WTC11 (cell line): Measurements from ENCODE around the gene MRGPRF. TPM values are rescaled to one million over a fixed set of nuclear protein-coding genes. Genes with fewer than 3 reads are reported as not detected.

Experiments used
- ATAC-seq: fragments of 200-7000 bp; cut with Tn5 transposase; 2 replicates; pipeline ENCODE4 v1.10.0; 2021; ENCODE audit warnings: mild to moderate bottlenecking, moderate library complexity
- CTCF ChIA-PET: fragments of 300-600 bp; sonication (Branson Sonifier 250); formaldehyde crosslinking; loops from one replicate; lab custom pipeline; 2021; ENCODE audit warnings: antibody characterized with exemption; lab: Charles Lee
- POLR2A ChIA-PET: fragments of 350-600 bp; sonication (Branson Sonifier 250); formaldehyde crosslinking; loops from one replicate; lab custom pipeline; 2021; ENCODE audit warnings: antibody characterized with exemption; lab: Charles Lee
- DNase-seq: peaks from one replicate; pipeline ENCODE4 v3.0.0; 2021; ENCODE audit warnings: low spot score
- H3K27ac Mint-ChIP-seq: 2 replicates; pipeline ENCODE4 v1.8.0; 2021; ENCODE audit warnings: mixed read lengths
- H3K27me3 Mint-ChIP-seq: 2 replicates; pipeline ENCODE4 v1.8.0; 2021; ENCODE audit warnings: low read depth, mild to moderate bottlenecking, moderate library complexity, mixed read lengths
- H3K36me3 Mint-ChIP-seq: 2 replicates; pipeline ENCODE4 v1.8.0; 2021; ENCODE audit warnings: mixed read lengths
- H3K4me1 Mint-ChIP-seq: 2 replicates; pipeline ENCODE4 v1.8.0; 2022; ENCODE audit warnings: mixed read lengths
- H3K4me3 Mint-ChIP-seq: 2 replicates; pipeline ENCODE4 v1.8.0; 2021; ENCODE audit warnings: mild to moderate bottlenecking, moderate library complexity, mixed read lengths
- H3K9me3 Mint-ChIP-seq: 2 replicates; pipeline ENCODE4 v1.8.0; 2021; ENCODE audit warnings: mixed read lengths
- ARID4B ChIP-seq: sonication (generic); formaldehyde crosslinking; IDR thresholded peaks from 2 replicates; pipeline ENCODE4 v1.8.0; 2023; ENCODE audit warnings: missing genetic modification reagents, mild to moderate bottlenecking, borderline replicate concordance
- ATF1 ChIP-seq: sonication (generic); formaldehyde crosslinking; IDR thresholded peaks from 2 replicates; pipeline ENCODE4 v1.8.1; 2023; ENCODE audit warnings: mild to moderate bottlenecking, moderate library complexity, missing genetic modification reagents
- CREM ChIP-seq: sonication (generic); formaldehyde crosslinking; IDR thresholded peaks from 2 replicates; pipeline ENCODE4 v1.8.1; 2022; ENCODE audit warnings: mild to moderate bottlenecking, missing genetic modification reagents, moderate library complexity
- CTCF ChIP-seq: fragments of 200-600 bp; IDR thresholded peaks from 2 replicates; pipeline ENCODE4 v1.8.0; 2022; ENCODE audit warnings: antibody characterized with exemption
- JAZF1 ChIP-seq: fragments of 250-450 bp; sonication (Bioruptor Pico); IDR thresholded peaks from 2 replicates; pipeline ENCODE4 v1.9.0; 2021; ENCODE audit warnings: moderate library complexity, mild to moderate bottlenecking, inconsistent platforms
- PRDM15 ChIP-seq: sonication (generic); formaldehyde crosslinking; IDR thresholded peaks from 2 replicates; pipeline ENCODE4 v1.8.0; 2022; ENCODE audit warnings: missing genetic modification reagents
- PREB ChIP-seq: sonication (generic); formaldehyde crosslinking; IDR thresholded peaks from 2 replicates; pipeline ENCODE4 v1.8.1; 2022; ENCODE audit warnings: mild to moderate bottlenecking, missing genetic modification reagents, moderate library complexity, borderline replicate concordance
- PRRX2 ChIP-seq: fragments of 250-450 bp; sonication (Bioruptor Pico); IDR thresholded peaks from 2 replicates; pipeline ENCODE4 v1.8.0; 2021; ENCODE audit warnings: mild to moderate bottlenecking
- TEAD1 ChIP-seq: sonication (generic); formaldehyde crosslinking; IDR thresholded peaks from 2 replicates; pipeline ENCODE4 v1.8.0; 2022; ENCODE audit warnings: mild to moderate bottlenecking, missing genetic modification reagents
- USF2 ChIP-seq: sonication (generic); formaldehyde crosslinking; IDR thresholded peaks from 2 replicates; pipeline ENCODE4 v1.8.1; 2023; ENCODE audit warnings: mild to moderate bottlenecking, missing genetic modification reagents, moderate library complexity
- ZNF121 ChIP-seq: sonication (generic); formaldehyde crosslinking; IDR thresholded peaks from 2 replicates; pipeline ENCODE4 v1.8.0; 2023; ENCODE audit warnings: missing genetic modification reagents
- ZNF263 ChIP-seq: sonication (generic); formaldehyde crosslinking; IDR thresholded peaks from 2 replicates; pipeline ENCODE4 v1.8.1; 2022; ENCODE audit warnings: low read depth, mild to moderate bottlenecking, moderate library complexity, missing genetic modification reagents
- ZNF532 ChIP-seq: fragments of 250-450 bp; sonication (Bioruptor Pico); IDR thresholded peaks from 2 replicates; pipeline ENCODE4 v1.9.0; 2021; ENCODE audit warnings: mild to moderate bottlenecking, borderline replicate concordance
- total RNA-seq: library from RNA; stranded (reverse); gene quantifications from 3 replicates; pipeline ENCODE4 v1.2.3, GENCODE V29; 2021

Gene MRGPRF
- total RNA-seq, 1 experiment from 2014 or later = 3.8 TPM

GRCh38 chr11:68961245-68961644 lies 51.8 kb downstream of the MRGPRF start (continued):
- TF ChIP-seq ATF1 (CRISPR knock-in tag) = no peak
- TF ChIP-seq ZNF121 (CRISPR knock-in tag) = no peak
- TF ChIP-seq ZNF263 = no peak
- no peak for TF ChIP-seq PRDM15 (CRISPR knock-in tag)
- no peak for TF ChIP-seq PREB (CRISPR knock-in tag)
- no peak for TF ChIP-seq JAZF1 (CRISPR knock-in tag)

GRCh38 chr11:68960294-68961071 lies 52.6 kb downstream of the MRGPRF start:
- no peaks in the 10 kb centered on the region for H3K27me3 Mint-ChIP-seq
- CTCF ChIA-PET = no interaction called here
- POLR2A ChIA-PET = no interaction called here
- DNase-seq (no peak), ATAC-seq (no peak)
- peaks cover 7% of the 10 kb centered on the region for H3K9me3 Mint-ChIP-seq
- no peak overlapping the region for H3K27ac Mint-ChIP-seq
- H3K36me3 Mint-ChIP-seq = no peaks in the 10 kb centered on the region
- peaks cover 2% of the 10 kb centered on the region for H3K4me1 Mint-ChIP-seq
- no peak overlapping the region for H3K4me3 Mint-ChIP-seq
- TF ChIP-seq ZNF532 (CRISPR knock-in tag) (no peak), USF2 (CRISPR knock-in tag) (no peak), TEAD1 (CRISPR knock-in tag) (no peak), CTCF (no peak), JAZF1 (CRISPR knock-in tag) (no peak), PRRX2 (CRISPR knock-in tag) (no peak), CREM (CRISPR knock-in tag) (no peak), ARID4B (CRISPR knock-in tag) (no peak)
- TF ChIP-seq, all 79 proteins: peak for 0
